ENCODE measurements around the gene CRISP2. TPM values are rescaled to one million over a fixed set of nuclear protein-coding genes. Genes with fewer than 3 reads are reported as not detected.
"Not testable (repeated sequence)": the region's sequence is repeated elsewhere in the genome, so short reads cannot be mapped to it uniquely, and the experiment has no call there.

CRISP2 gene, protein sequence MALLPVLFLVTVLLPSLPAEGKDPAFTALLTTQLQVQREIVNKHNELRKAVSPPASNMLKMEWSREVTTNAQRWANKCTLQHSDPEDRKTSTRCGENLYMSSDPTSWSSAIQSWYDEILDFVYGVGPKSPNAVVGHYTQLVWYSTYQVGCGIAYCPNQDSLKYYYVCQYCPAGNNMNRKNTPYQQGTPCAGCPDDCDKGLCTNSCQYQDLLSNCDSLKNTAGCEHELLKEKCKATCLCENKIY
- total RNA-seq (2014; rRNA removed; shearing (Covaris generic)), result 0.23 and 1.1 TPM in 2 replicates

DNA sequence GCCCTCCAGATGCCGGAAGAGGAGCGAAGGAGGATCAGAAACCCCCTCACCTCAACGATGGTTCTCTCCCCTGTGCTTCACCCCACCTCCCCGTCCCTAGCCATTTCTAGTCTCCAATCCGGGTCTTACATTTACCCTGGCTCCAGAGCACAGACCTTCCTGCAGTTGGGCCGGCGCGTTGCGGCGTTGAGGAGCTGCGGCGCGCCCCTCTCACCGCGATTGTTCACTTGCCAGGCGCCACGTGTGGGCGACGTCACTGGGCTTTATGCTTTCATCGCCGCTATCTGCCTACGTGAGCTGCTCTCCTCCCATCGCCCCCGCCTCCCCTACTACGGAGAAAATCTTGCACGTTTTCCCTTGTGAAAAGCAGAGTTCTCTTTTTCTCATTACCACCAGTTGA lies at the start of gene CRISP2:
Gene CRISP2 (minus strand): TSS at position 198 of the 400 bp plus-strand sequence. CDS start 4,347 bp downstream, outside the sequence.
- DNase-seq (ENCODE audit: low read depth), result peak; percentile 78

GRCh38 chr6:49744259-49744658 lies 30.9 kb upstream of the CRISP2 start, which contains the start of gene CRISP3:
CRISP3 (minus strand) TSS chr6:49744388; CDS start chr6:49744367, 21 bp downstream.
- no peak for DNase-seq (ENCODE audit: low read depth)

GRCh38 chr6:49743429-49743828 lies 30.1 kb upstream of the CRISP2 start:
- no peak for DNase-seq (ENCODE audit: low read depth)

GRCh38 chr6:49739423-49739822 lies 26.1 kb upstream of the CRISP2 start:
- no peak for DNase-seq (ENCODE audit: low read depth)

GRCh38 chr6:49736017-49736508 lies 22.7 kb upstream of the CRISP2 start:
- DNase-seq (ENCODE audit: low read depth), result no peak

GRCh38 chr6:49733680-49734079 lies 20.3 kb upstream of the CRISP2 start:
- DNase-seq (ENCODE audit: low read depth), result no peak

DNA sequence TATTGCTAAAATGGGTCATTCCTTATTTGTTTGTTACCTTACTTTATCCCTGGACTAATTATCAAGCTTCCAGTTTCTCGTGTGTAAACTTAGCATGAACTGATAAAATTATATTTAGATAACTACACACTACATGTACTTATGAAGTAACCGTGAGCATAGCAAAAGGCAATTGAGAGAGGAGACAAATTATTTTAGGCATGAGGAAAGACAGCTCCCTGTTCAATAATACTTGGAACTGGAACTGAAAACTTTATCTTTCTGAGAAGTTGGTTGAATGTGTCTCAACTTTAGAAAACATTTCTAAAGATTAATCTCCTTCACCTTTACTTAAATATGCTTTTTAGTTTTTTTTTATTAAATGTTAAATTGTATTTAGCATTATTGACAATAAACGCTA lies 19.4 kb upstream of the CRISP2 start:
- DNase-seq (ENCODE audit: low read depth), result no peak

DNA sequence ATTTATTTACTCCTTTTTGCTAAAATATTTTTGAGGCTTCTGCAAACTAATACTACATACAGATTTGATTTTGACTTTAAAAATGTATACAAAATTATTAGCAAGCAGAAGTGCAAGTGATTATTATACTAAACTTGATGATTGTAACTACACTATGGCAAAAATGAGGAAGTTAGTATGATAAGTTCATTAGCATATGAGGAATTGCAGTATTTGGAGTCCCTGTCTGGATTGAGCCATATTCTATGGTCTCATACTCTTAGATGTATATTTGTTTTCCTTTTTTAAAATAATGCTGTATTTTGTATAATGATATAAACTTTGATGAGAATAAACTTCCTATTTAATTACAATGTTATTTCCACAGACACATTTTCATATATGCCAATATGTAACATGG lies 16.9 kb upstream of the CRISP2 start:
- DNase-seq (ENCODE audit: low read depth), result no peak

GRCh38 chr6:49723917-49724316 lies 10.6 kb upstream of the CRISP2 start:
- not testable (repeated sequence) for DNase-seq (ENCODE audit: low read depth)

DNA sequence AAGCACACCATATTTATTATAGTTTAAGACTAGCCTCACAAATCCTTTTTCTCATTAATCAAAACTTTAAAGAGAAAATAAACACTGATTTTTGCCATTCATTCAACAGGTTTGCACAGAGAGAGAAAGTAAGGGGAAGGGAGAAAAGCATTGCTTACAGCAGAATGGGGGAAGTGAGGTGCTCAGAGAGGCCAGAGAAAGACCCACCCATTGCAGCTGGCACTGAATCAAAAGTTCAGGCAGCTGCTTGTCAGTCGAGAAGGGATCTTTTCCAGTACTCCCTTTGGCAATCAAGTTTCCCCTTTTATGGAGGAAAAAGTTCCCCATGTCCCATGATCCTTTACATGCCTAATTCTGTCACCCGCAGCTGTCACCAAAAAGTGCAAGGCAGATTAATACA lies 8.0 kb upstream of the CRISP2 start:
- no peak for DNase-seq (ENCODE audit: low read depth)

- no peak for DNase-seq (ENCODE audit: low read depth)
Measured at GRCh38 chr6:49720372-49720771, 7.0 kb upstream of the CRISP2 start.

GRCh38 chr6:49698478-49698877 lies 14.9 kb downstream of the CRISP2 start:
- no peak for DNase-seq (ENCODE audit: low read depth)

DNA sequence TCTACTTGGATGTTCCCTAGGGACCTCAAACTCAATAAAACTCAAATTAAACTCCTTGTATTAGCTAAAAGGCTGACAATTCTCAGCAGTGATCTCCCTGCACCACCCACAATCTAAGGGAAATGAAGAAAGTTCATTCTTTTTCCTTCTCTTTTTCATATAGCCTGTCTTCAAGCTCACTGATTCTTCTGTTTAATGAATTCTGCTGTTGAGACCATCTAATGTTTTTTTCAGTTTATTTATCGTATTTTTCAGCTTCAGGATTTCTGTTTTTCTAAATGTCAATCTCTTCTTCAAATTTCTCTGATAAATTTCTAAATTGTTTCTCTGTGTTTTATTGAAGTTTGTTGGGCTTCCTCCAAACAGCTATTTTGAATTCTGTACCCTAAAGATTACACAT lies 19.8 kb downstream of the CRISP2 start:
- DNase-seq (ENCODE audit: low read depth), result no peak

DNA sequence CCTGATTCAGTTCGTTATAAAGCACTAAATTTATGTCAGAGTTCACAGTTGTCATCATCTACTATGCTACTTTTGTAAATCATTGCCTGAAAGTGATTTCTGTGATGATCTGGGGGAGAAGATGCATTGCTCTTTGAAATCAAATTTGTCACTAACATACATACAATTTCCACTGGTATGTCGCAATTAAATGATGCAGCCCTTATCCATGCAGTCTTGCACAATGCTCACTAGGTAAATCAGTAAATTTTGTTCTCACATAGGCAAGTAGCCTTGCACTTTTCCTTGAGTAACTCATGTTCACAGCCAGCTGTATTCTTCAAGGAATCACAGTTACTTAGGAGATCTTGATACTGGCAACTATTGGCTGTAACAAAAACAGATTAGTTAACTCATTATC lies 20.8 kb downstream of the CRISP2 start:
- no peak for DNase-seq (ENCODE audit: low read depth)

DNA sequence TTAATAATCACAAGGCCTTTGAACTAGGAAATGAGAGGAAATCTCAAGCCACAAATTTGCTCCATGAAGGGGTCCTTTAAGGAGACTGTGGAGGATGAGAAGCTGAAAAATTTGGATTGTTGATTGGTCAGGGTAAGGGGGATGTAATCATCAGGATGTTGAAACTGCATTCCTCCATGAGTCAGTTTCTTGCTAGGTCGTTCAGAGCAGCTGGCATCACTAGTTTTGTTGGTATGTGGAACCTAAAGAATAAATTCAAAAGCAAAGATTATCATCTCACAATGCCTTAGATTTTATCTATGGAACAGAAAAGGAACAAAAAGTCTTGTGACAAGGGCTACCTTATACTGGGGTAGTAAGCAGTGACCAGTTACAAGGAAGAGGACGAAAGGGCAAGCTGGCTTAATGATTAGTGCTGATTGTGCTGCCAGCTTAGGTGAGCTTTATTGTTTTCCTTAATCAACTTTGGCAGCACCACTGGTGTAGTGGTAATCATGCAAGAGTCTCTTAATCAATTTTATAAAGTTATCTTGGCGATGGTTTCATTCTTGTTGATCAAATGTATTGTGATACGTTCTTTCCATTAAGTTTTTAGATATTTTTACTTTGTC lies 36.6 kb downstream of the CRISP2 start:
- DNase-seq (ENCODE audit: low read depth), result peak; percentile 44

GRCh38 chr6:49675816-49676215 lies 37.5 kb downstream of the CRISP2 start:
- DNase-seq (ENCODE audit: low read depth), result no peak

DNA sequence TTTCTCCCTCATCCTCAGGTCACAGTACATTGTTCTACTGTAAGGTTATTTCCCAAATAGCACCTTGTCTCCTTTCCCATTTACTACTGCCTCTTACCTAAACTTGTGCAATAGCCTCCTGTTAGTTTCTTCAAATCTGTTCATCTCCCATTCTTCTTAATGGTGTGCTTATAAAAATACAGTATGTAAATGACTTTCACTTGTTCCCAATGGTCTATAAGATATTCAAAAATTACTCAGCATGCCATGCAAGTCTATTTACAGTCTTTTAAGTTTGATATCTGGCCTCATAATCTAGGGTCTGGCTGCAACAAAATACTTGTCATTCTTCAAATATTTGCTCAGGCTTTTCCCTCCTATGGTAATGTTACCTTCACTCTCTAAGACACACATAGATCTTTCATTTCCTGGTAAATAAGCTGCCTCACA lies 45.2 kb downstream of the CRISP2 start:
- no peak for DNase-seq (ENCODE audit: low read depth)

DNA sequence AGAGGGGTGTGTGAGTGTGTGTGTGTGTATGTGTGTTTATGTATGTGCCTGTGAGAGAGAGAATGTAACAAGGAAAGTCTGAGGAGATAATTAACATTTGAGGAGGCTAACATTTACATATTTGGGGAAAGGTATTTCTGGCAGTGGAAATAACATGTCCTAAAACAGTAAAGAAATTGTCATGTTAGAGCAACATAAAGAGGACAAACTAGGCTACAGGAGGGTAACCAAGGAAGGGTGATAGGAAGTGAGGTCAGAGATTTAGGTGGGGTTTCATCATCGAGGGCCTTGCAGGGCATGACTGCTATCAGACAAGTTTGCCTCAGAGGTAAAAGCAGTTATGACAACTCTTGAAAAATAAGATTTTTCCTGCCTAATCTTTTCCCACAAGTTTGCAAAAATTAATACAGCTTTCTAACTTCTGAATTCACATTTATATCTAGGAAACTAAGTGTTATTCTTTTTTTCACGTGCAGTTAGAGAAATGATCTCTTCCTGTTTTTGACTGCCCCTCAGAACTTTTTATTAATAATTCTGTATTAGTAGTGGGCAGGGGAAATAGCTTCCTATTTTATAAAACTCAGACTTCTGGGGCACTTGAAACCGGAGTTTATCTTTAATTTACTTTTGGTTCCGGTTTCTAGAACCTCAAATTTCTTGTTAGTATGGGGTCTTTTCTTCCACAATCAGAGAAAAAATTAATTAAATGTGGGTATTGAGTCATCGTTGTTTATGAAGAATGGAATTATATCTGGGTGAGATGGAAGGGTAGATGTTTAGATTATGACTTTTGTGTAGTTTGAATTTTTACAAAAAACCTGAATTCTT lies 46.2 kb downstream of the CRISP2 start:
- DNase-seq (ENCODE audit: low read depth), result no peak

DNA sequence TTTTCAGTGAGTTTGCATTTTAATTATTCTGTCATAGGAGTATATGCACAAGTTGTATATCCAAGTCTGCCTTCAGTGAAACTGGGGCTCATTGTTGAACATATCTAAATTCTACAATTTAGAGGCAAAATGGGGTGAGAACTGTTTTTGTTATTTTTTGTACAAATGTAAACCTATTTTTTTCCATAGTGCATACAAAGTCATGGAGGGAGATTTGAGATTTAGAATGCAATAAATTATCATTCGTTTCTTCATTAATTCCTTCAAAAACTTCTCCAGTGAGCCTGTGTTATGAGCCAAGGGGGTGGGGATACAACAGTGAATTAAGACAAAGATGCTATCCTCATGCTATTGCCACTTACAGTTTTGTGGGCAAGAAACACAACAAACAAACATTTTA lies 46.9 kb downstream of the CRISP2 start:
- no peak for DNase-seq (ENCODE audit: low read depth)

GRCh38 chr6:49664817-49665216 lies 48.5 kb downstream of the CRISP2 start:
- DNase-seq (ENCODE audit: low read depth), result no peak

- DNase-seq (ENCODE audit: low read depth), result not testable (repeated sequence)
Measured at GRCh38 chr6:49664054-49664453, 49.3 kb downstream of the CRISP2 start.

GRCh38 chr6:49662892-49663261 lies 50.5 kb downstream of the CRISP2 start:
- no peak for DNase-seq (ENCODE audit: low read depth)

All from Daoy (cell line).